ENCODE results near the gene PAMR1.

PAMR1 gene

GRCh38 chr11:35501776-35502175 lies 23.6 kb downstream of the PAMR1 start:
- TF ChIP-seq EZH2phosphoT487 (IDR thresholded peaks at IDR 0.05; ENCODE audit: borderline replicate concordance), result no peak
- TF ChIP-seq CTCF (conservative IDR thresholded peaks at IDR 0.05; ENCODE audit: low read length), result no peak
- Histone ChIP-seq H3K27me3 (ENCODE audit: insufficient read depth, low read length, poor library complexity, severe bottlenecking) (no peaks in the 10 kb centered on the region), H4K20me1 (ENCODE audit: insufficient read depth, low read length, poor library complexity, severe bottlenecking) (no peaks in the 10 kb centered on the region), H3K9me3 (ENCODE audit: insufficient read depth, low read depth, low read length) (no peaks in the 10 kb centered on the region), H3K4me2 (ENCODE audit: low read depth, low read length, poor library complexity, severe bottlenecking) (no peak overlapping the region), H3K9me2 (replicated peaks; ENCODE audit: low read depth, low read length) (no peaks in the 10 kb centered on the region), H3K36me3 (ENCODE audit: insufficient read depth, low read length) (no peaks in the 10 kb centered on the region), H3K4me1 (ENCODE audit: insufficient read depth, low read length, poor library complexity, severe bottlenecking) (no peaks in the 10 kb centered on the region), H3K79me2 (ENCODE audit: insufficient read depth, low read length) (no peaks in the 10 kb centered on the region), H3K4me3 (ENCODE audit: low read length, poor library complexity, severe bottlenecking) (no peak overlapping the region), H2AFZ (ENCODE audit: low read length) (no peak overlapping the region), H3K9ac (ENCODE audit: low read depth, low read length, poor library complexity, severe bottlenecking) (no peak overlapping the region), H3F3A (ENCODE audit: low read depth) (no peaks in the 10 kb centered on the region)

- Histone ChIP-seq H3K27me3 (ENCODE audit: insufficient read depth, low read length, poor library complexity, severe bottlenecking) (no peaks in the 10 kb centered on the region), H3K4me2 (ENCODE audit: low read depth, low read length, poor library complexity, severe bottlenecking) (no peak overlapping the region), H4K20me1 (ENCODE audit: insufficient read depth, low read length, poor library complexity, severe bottlenecking) (no peaks in the 10 kb centered on the region), H3K4me3 (ENCODE audit: low read length, poor library complexity, severe bottlenecking) (no peak overlapping the region), H2AFZ (ENCODE audit: low read length) (no peak overlapping the region), H3K9ac (ENCODE audit: low read depth, low read length, poor library complexity, severe bottlenecking) (no peak overlapping the region), H3F3A (ENCODE audit: low read depth) (no peaks in the 10 kb centered on the region), H3K79me2 (ENCODE audit: insufficient read depth, low read length) (no peaks in the 10 kb centered on the region), H3K9me3 (ENCODE audit: insufficient read depth, low read depth, low read length) (no peaks in the 10 kb centered on the region), H3K9me2 (replicated peaks; ENCODE audit: low read depth, low read length) (no peaks in the 10 kb centered on the region), H3K36me3 (ENCODE audit: insufficient read depth, low read length) (no peaks in the 10 kb centered on the region), H3K4me1 (ENCODE audit: insufficient read depth, low read length, poor library complexity, severe bottlenecking) (no peaks in the 10 kb centered on the region)
- TF ChIP-seq CTCF (conservative IDR thresholded peaks at IDR 0.05; ENCODE audit: low read length) (no peak), EZH2phosphoT487 (IDR thresholded peaks at IDR 0.05; ENCODE audit: borderline replicate concordance) (no peak)
Observed at GRCh38 chr11:35500744-35501143, 24.7 kb downstream of the PAMR1 start.

- no peak overlapping the region for H3K4me3 ChIP-seq (ENCODE audit: low read length, poor library complexity, severe bottlenecking)
- H3K9ac ChIP-seq (ENCODE audit: low read depth, low read length, poor library complexity, severe bottlenecking), result no peak overlapping the region
- H4K20me1 ChIP-seq (ENCODE audit: insufficient read depth, low read length, poor library complexity, severe bottlenecking), result no peaks in the 10 kb centered on the region
- no peak for TF ChIP-seq CTCF (conservative IDR thresholded peaks at IDR 0.05; ENCODE audit: low read length)
- no peak for TF ChIP-seq EZH2phosphoT487 (IDR thresholded peaks at IDR 0.05; ENCODE audit: borderline replicate concordance)
- H3K36me3 ChIP-seq (ENCODE audit: insufficient read depth, low read length), result no peaks in the 10 kb centered on the region
- no peaks in the 10 kb centered on the region for H3K27me3 ChIP-seq (ENCODE audit: insufficient read depth, low read length, poor library complexity, severe bottlenecking)
- no peak overlapping the region for H2AFZ ChIP-seq (ENCODE audit: low read length)
- no peaks in the 10 kb centered on the region for H3K9me2 ChIP-seq (replicated peaks; ENCODE audit: low read depth, low read length)
- no peaks in the 10 kb centered on the region for H3F3A ChIP-seq (ENCODE audit: low read depth)
- no peaks in the 10 kb centered on the region for H3K9me3 ChIP-seq (ENCODE audit: insufficient read depth, low read depth, low read length)
- H3K4me2 ChIP-seq (ENCODE audit: low read depth, low read length, poor library complexity, severe bottlenecking), result no peak overlapping the region
- H3K4me1 ChIP-seq (ENCODE audit: insufficient read depth, low read length, poor library complexity, severe bottlenecking), result no peaks in the 10 kb centered on the region
- H3K79me2 ChIP-seq (ENCODE audit: insufficient read depth, low read length), result no peaks in the 10 kb centered on the region
Observed at GRCh38 chr11:35496416-35496815, 29.0 kb downstream of the PAMR1 start.

All from Loucy (cell line).